Measurements from ENCODE around the gene ARRB1.
"Not testable (repeated sequence)": the region's sequence is repeated elsewhere in the genome, so short reads cannot be mapped to it uniquely, and the experiment has no call there.

Gene ARRB1

GRCh38 chr11:75371949-75372876, 20.8 kb upstream of the ARRB1 start:
- no peak for DNase-seq (ENCODE audit: low read depth in 2 of 2)

- DNase-seq (ENCODE audit: low read depth in 2 of 2): no peak
Observed at GRCh38 chr11:75369560-75370255, 18.2 kb upstream of the ARRB1 start.

GRCh38 chr11:75366826-75367225, 15.4 kb upstream of the ARRB1 start:
- not testable (repeated sequence) for DNase-seq (ENCODE audit: low read depth in 2 of 2)

GRCh38 chr11:75365711-75366181, 14.3 kb upstream of the ARRB1 start:
- no peak for DNase-seq (ENCODE audit: low read depth in 2 of 2)

GRCh38 chr11:75362285-75362684, 10.8 kb upstream of the ARRB1 start:
- not testable (repeated sequence) for DNase-seq (ENCODE audit: low read depth in 2 of 2)

GRCh38 chr11:75356613-75357012, 5.2 kb upstream of the ARRB1 start:
- DNase-seq (ENCODE audit: low read depth in 2 of 2): no peak

GRCh38 chr11:75355051-75355450, 3.6 kb upstream of the ARRB1 start:
- DNase-seq (ENCODE audit: low read depth in 2 of 2): no peak

GRCh38 chr11:75352588-75353206, 1.2 kb upstream of the ARRB1 start:
- DNase-seq (ENCODE audit: low read depth in 2 of 2): no peak

- peak; percentile 21 to 31 for DNase-seq (ENCODE audit: low read depth in 2 of 2)
Observed at GRCh38 chr11:75351791-75352587, 528 bp upstream of the ARRB1 start.

GRCh38 chr11:75350743-75351540, 519 bp downstream of the ARRB1 start:
- DNase-seq (ENCODE audit: low read depth in 2 of 2): peak in 1 of 2 donors; percentile 27

- no peak for DNase-seq (ENCODE audit: low read depth in 2 of 2)
Observed at GRCh38 chr11:75350122-75350742, 1.2 kb downstream of the ARRB1 start.

- no peak for DNase-seq (ENCODE audit: low read depth in 2 of 2)
Observed at GRCh38 chr11:75349521-75350116, 1.8 kb downstream of the ARRB1 start.

- no peak for DNase-seq (ENCODE audit: low read depth in 2 of 2)
Observed at GRCh38 chr11:75347781-75348566, 3.5 kb downstream of the ARRB1 start.

GRCh38 chr11:75346912-75347647, 4.4 kb downstream of the ARRB1 start:
- no peak for DNase-seq (ENCODE audit: low read depth in 2 of 2)

GRCh38 chr11:75346296-75346695, 5.2 kb downstream of the ARRB1 start:
- no peak for DNase-seq (ENCODE audit: low read depth in 2 of 2)

- DNase-seq (ENCODE audit: low read depth in 2 of 2): no peak
Observed at GRCh38 chr11:75345455-75346160, 5.9 kb downstream of the ARRB1 start.

GRCh38 chr11:75344761-75345454, 6.6 kb downstream of the ARRB1 start:
- DNase-seq (ENCODE audit: low read depth in 2 of 2): no peak

All from activated CD4-positive, alpha-beta T cell treated with anti-CD3 and anti-CD28 coated beads for 24 hours (primary cell).